ENCODE measurements around the gene MGST2.

The MGST2 gene

GRCh38 chr4:139704915-139705485 is 39.4 kb downstream of the MGST2 start:
- DNase-seq (ENCODE audit: low read depth in 2 of 2): no peak

- no peak for DNase-seq (ENCODE audit: low read depth in 2 of 2)
These were observed 44.0 kb downstream of the MGST2 start for GRCh38 chr4:139709660-139710059.

- DNase-seq (ENCODE audit: low read depth in 2 of 2): no peak
These were observed 44.5 kb downstream of the MGST2 start for GRCh38 chr4:139710073-139710472.

GRCh38 chr4:139711461-139711860 is 45.8 kb downstream of the MGST2 start:
- no peak for DNase-seq (ENCODE audit: low read depth in 2 of 2)

GRCh38 chr4:139712882-139713281 is 47.3 kb downstream of the MGST2 start:
- no peak for DNase-seq (ENCODE audit: low read depth in 2 of 2)

GRCh38 chr4:139715746-139716391 is 50.2 kb downstream of the MGST2 start:
- no peak for DNase-seq (ENCODE audit: low read depth in 2 of 2)

GRCh38 chr4:139718358-139718757 is 52.7 kb downstream of the MGST2 start:
- DNase-seq (ENCODE audit: low read depth in 2 of 2): no peak

- DNase-seq (ENCODE audit: low read depth in 2 of 2): no peak
These were observed 53.2 kb downstream of the MGST2 start for GRCh38 chr4:139718833-139719232.

GRCh38 chr4:139719381-139720101 is 53.9 kb downstream of the MGST2 start:
- no peak for DNase-seq (ENCODE audit: low read depth in 2 of 2)

- DNase-seq (ENCODE audit: low read depth in 2 of 2): no peak
These were observed 55.2 kb downstream of the MGST2 start for GRCh38 chr4:139720806-139721205.

- DNase-seq (ENCODE audit: low read depth in 2 of 2): no peak
These were observed 56.2 kb downstream of the MGST2 start for GRCh38 chr4:139721789-139722188.

- DNase-seq (ENCODE audit: low read depth in 2 of 2): no peak
These were observed 59.6 kb downstream of the MGST2 start for GRCh38 chr4:139725236-139725635.

- no peak for DNase-seq (ENCODE audit: low read depth in 2 of 2)
These were observed 61.0 kb downstream of the MGST2 start for GRCh38 chr4:139726615-139727014.

- no peak for DNase-seq (ENCODE audit: low read depth in 2 of 2)
These were observed 62.5 kb downstream of the MGST2 start for GRCh38 chr4:139728146-139728545.

GRCh38 chr4:139728840-139729239 is 63.2 kb downstream of the MGST2 start:
- DNase-seq (ENCODE audit: low read depth in 2 of 2): no peak

GRCh38 chr4:139732991-139733570 is 67.5 kb downstream of the MGST2 start:
- DNase-seq (ENCODE audit: low read depth in 2 of 2): no peak

- no peak for DNase-seq (ENCODE audit: low read depth in 2 of 2)
These were observed 68.7 kb downstream of the MGST2 start for GRCh38 chr4:139734201-139734874.

- DNase-seq (ENCODE audit: low read depth in 2 of 2): peak; percentile 4 to 16
These were observed 69.3 kb downstream of the MGST2 start for GRCh38 chr4:139734875-139735380.

- DNase-seq (ENCODE audit: low read depth in 2 of 2): no peak
These were observed 70.0 kb downstream of the MGST2 start for GRCh38 chr4:139735381-139736273.

- DNase-seq (ENCODE audit: low read depth in 2 of 2): no peak
These were observed 70.6 kb downstream of the MGST2 start for GRCh38 chr4:139736274-139736660.

GRCh38 chr4:139736661-139737060 is 71.0 kb downstream of the MGST2 start:
- no peak for DNase-seq (ENCODE audit: low read depth in 2 of 2)

All from stimulated activated CD8-positive, alpha-beta memory T cell treated with anti-CD3 and anti-CD28 coated beads, Interleukin-2, amount 100 ng/mL, for 1 hour (primary cell).